HCT116 (cell line): Measurements from ENCODE around the gene IGSF11.

Experiments
- EZH2 ChIP-seq: fragments of 200-600 bp; sonication (generic); IDR thresholded peaks from 2 replicates; pipeline ENCODE4 v1.6.1; 2017; ENCODE audit warnings: antibody characterized with exemption, mixed run types
- FOSL1 ChIP-seq: IDR thresholded peaks from 2 replicates; pipeline ENCODE4 v1.6.1; 2012; ENCODE audit warnings: low read depth
- POLR2AphosphoS5 ChIP-seq: IDR thresholded peaks from 2 replicates; pipeline ENCODE4 v1.6.1; 2011; ENCODE audit warnings: mild to moderate bottlenecking, low read depth, low read length, moderate library complexity
- SRF ChIP-seq: IDR thresholded peaks from 2 replicates; pipeline ENCODE4 v1.6.1; 2012; ENCODE audit warnings: low read depth
- ZFX ChIP-seq: fragments of 450-650 bp; IDR thresholded peaks from 2 replicates; pipeline ENCODE4 v1.6.1; 2017
- TF ChIP-seq, protein P1 (sequence below), 3 experiments: fragments of 200-600 bp in 1 of 3; sonication (generic) in 1 of 3; IDR thresholded peaks in 2 of 3; conservative IDR thresholded peaks in 1 of 3; 2 replicates each; pipeline ENCODE4 v1.5.1; 2012 to 2017; ENCODE audit warnings: low read depth in 2 of 3, low read length in 2 of 3, antibody characterized with exemption in 1 of 3, borderline replicate concordance in 1 of 3, control low read depth in 1 of 3, mild to moderate bottlenecking in 1 of 3, mixed read lengths in 1 of 3, mixed run types in 1 of 3, moderate library complexity in 1 of 3; ENCODE audit not compliant: insufficient read depth in 1 of 3
- TF ChIP-seq, protein P2 (sequence below): IDR thresholded peaks from 2 replicates; pipeline ENCODE4 v1.6.1; 2011; ENCODE audit warnings: mild to moderate bottlenecking, low read length, moderate library complexity; ENCODE audit not compliant: insufficient replicate concordance; ENCODE audit errors: extremely low read depth

DNA sequence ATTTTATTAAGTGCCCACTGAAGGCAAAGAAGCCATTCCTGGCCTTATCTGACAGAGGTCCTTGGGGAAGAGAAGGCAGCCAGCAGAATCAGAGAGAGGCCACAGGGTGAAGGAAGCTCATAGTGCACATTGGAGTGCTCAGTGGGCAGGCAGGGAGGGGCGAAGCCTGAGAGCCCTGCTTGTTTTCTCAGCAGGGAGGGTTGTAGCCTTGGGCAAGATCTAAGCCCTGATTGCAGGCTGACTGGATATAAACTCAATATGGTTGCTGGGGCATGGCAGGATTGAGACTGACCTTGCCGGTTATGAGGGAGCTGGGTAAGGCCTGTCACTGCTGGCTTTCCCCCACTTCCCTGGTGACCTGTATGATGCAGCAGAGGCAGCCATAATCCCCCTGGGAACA lies 7.5 kb upstream of the IGSF11 start:
- no peak for TF ChIP-seq SRF
- TF ChIP-seq, protein P1, sequence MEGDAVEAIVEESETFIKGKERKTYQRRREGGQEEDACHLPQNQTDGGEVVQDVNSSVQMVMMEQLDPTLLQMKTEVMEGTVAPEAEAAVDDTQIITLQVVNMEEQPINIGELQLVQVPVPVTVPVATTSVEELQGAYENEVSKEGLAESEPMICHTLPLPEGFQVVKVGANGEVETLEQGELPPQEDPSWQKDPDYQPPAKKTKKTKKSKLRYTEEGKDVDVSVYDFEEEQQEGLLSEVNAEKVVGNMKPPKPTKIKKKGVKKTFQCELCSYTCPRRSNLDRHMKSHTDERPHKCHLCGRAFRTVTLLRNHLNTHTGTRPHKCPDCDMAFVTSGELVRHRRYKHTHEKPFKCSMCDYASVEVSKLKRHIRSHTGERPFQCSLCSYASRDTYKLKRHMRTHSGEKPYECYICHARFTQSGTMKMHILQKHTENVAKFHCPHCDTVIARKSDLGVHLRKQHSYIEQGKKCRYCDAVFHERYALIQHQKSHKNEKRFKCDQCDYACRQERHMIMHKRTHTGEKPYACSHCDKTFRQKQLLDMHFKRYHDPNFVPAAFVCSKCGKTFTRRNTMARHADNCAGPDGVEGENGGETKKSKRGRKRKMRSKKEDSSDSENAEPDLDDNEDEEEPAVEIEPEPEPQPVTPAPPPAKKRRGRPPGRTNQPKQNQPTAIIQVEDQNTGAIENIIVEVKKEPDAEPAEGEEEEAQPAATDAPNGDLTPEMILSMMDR (IDR thresholded peaks at IDR 0.05 in 2 of 3, conservative IDR thresholded peaks at IDR 0.05 in 1 of 3; ENCODE audit: borderline replicate concordance in 1 of 3, insufficient read depth in 1 of 3, low read depth in 2 of 3, low read length in 2 of 3): no peak
- TF ChIP-seq POLR2AphosphoS5: no peak
- TF ChIP-seq, protein P2, sequence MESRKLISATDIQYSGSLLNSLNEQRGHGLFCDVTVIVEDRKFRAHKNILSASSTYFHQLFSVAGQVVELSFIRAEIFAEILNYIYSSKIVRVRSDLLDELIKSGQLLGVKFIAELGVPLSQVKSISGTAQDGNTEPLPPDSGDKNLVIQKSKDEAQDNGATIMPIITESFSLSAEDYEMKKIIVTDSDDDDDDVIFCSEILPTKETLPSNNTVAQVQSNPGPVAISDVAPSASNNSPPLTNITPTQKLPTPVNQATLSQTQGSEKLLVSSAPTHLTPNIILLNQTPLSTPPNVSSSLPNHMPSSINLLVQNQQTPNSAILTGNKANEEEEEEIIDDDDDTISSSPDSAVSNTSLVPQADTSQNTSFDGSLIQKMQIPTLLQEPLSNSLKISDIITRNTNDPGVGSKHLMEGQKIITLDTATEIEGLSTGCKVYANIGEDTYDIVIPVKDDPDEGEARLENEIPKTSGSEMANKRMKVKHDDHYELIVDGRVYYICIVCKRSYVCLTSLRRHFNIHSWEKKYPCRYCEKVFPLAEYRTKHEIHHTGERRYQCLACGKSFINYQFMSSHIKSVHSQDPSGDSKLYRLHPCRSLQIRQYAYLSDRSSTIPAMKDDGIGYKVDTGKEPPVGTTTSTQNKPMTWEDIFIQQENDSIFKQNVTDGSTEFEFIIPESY: no peak
- TF ChIP-seq EZH2: no peak
- no peak for TF ChIP-seq FOSL1
- no peak for TF ChIP-seq ZFX
